IMR-90 (cell line): ENCODE results near the gene SV2B.

Source experiments
- BHLHE40 ChIP-seq: fragments of 150-350 bp; IDR thresholded peaks from 2 replicates; pipeline ENCODE4 v1.6.1; 2016; ENCODE audit warnings: mild to moderate bottlenecking, low read depth, low read length
- CHD1 ChIP-seq: IDR thresholded peaks from 2 replicates; pipeline ENCODE4 v1.6.1; 2012; ENCODE audit warnings: low read depth, low read length, improper control_type of control experiment
- CTCF ChIP-seq: conservative IDR thresholded peaks from 2 replicates; pipeline ENCODE4 v1.5.1; 2012; ENCODE audit warnings: mild to moderate bottlenecking, low read depth, low read length, improper control_type of control experiment
- POLR2A ChIP-seq: IDR thresholded peaks from 2 replicates; pipeline ENCODE4 v1.6.1; 2012; ENCODE audit warnings: mild to moderate bottlenecking, low read depth, low read length
- RAD21 ChIP-seq: IDR thresholded peaks from 2 replicates; pipeline ENCODE4 v1.6.1; 2012; ENCODE audit warnings: low read length, improper control_type of control experiment

- TF ChIP-seq CTCF = no peak
- TF ChIP-seq RAD21 = no peak
- no peak for TF ChIP-seq POLR2A
- TF ChIP-seq CHD1 = no peak
- no peak for TF ChIP-seq BHLHE40
These were observed 123.8 kb downstream of the SV2B start for GRCh38 chr15:91223863-91224262.
